HG03442 (cell line): ENCODE measurements around the gene FAM149B1.
"Not testable (repeated sequence)": the region's sequence is repeated elsewhere in the genome, so short reads cannot be mapped to it uniquely, and the experiment has no call there.

Source experiments
- ATAC-seq: cut with Tn5 transposase; IDR thresholded peaks from one replicate; pipeline ENCODE4 v1.9.1; 2021; ENCODE audit warnings: mild to moderate bottlenecking, moderate library complexity; ENCODE audit not compliant: unreplicated experiment

The FAM149B1 gene

GRCh38 chr10:73229567-73229966, 61.6 kb downstream of the FAM149B1 start:
- no peak for ATAC-seq

- ATAC-seq = no peak
These were observed 65.0 kb downstream of the FAM149B1 start for GRCh38 chr10:73232887-73233286.

GRCh38 chr10:73233883-73234282, 66.0 kb downstream of the FAM149B1 start:
- ATAC-seq = no peak

GRCh38 chr10:73234695-73235094, 66.8 kb downstream of the FAM149B1 start:
- ATAC-seq = no peak

GRCh38 chr10:73238990-73239566, 71.2 kb downstream of the FAM149B1 start:
- no peak for ATAC-seq

- no peak for ATAC-seq
These were observed 72.0 kb downstream of the FAM149B1 start for GRCh38 chr10:73239908-73240307.

GRCh38 chr10:73244866-73245477, 77.1 kb downstream of the FAM149B1 start:
- no peak for ATAC-seq

- no peak for ATAC-seq
These were observed 78.4 kb downstream of the FAM149B1 start for GRCh38 chr10:73246322-73246645.

GRCh38 chr10:73246646-73247508, 79.0 kb downstream of the FAM149B1 start, which contains the start of gene DNAJC9:
DNAJC9 (minus strand) TSS chr10:73247255; CDS start chr10:73247189, 66 bp downstream.
- ATAC-seq = peak; percentile 81

GRCh38 chr10:73247509-73248258, 79.8 kb downstream of the FAM149B1 start:
- ATAC-seq = no peak

- ATAC-seq = no peak
These were observed 80.4 kb downstream of the FAM149B1 start for GRCh38 chr10:73248259-73248724.

- no peak for ATAC-seq
These were observed 83.9 kb downstream of the FAM149B1 start for GRCh38 chr10:73251683-73252444.

GRCh38 chr10:73252445-73253224, 84.7 kb downstream of the FAM149B1 start, which contains the start of gene MRPS16:
MRPS16 (minus strand) TSS chr10:73252644; CDS start chr10:73252482, 162 bp downstream.
- ATAC-seq = peak; percentile 78

GRCh38 chr10:73253225-73253555, 85.3 kb downstream of the FAM149B1 start:
- ATAC-seq = no peak

- ATAC-seq = not testable (repeated sequence)
These were observed 90.7 kb downstream of the FAM149B1 start for GRCh38 chr10:73258612-73259011.

GRCh38 chr10:73261362-73261995, 93.6 kb downstream of the FAM149B1 start:
- ATAC-seq = no peak

- ATAC-seq = no peak
These were observed 94.3 kb downstream of the FAM149B1 start for GRCh38 chr10:73262105-73262730.

- ATAC-seq = no peak
These were observed 95.1 kb downstream of the FAM149B1 start for GRCh38 chr10:73262880-73263555.
